HG03457 (cell line): ENCODE data around the gene EPS8L3.

ENCODE experiments used
- ATAC-seq: cut with Tn5 transposase; IDR thresholded peaks from one replicate; pipeline ENCODE4 v1.9.1; 2021; ENCODE audit warnings: moderate number of reproducible peaks; ENCODE audit not compliant: unreplicated experiment

EPS8L3 gene

GRCh38 chr1:109739738-109740614, 23.7 kb downstream of the EPS8L3 start:
- ATAC-seq: no peak

DNA sequence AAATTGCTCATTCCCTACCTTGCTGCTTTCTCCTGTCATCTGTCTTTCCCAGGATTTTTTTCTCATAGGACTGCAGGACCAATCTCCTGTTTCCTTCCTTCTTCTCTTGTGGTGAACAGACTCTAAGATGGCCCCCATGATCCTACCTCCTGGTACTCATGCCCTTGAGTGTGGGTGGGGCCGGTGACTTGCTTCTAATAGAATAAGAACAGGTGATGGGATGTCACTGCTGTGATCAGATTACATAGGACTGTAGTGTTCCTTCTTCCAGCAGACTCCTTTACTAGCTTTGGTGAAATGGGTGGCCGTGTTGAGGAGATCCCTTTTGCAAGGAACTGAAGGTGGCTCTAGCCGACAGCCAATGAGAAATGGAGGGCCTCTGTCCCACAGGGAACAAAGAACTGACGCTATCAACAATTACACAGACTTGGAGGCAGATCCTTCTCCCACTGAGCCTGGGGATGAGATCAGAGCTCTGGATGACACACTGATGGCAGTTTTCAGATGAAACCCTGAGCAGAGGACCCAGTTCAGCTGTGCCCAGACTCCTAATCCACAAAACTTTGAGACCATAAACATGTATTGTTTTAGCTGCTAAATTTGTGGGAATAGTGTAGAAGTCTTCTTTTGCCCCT, 30.4 kb downstream of the EPS8L3 start:
- ATAC-seq: no peak

DNA sequence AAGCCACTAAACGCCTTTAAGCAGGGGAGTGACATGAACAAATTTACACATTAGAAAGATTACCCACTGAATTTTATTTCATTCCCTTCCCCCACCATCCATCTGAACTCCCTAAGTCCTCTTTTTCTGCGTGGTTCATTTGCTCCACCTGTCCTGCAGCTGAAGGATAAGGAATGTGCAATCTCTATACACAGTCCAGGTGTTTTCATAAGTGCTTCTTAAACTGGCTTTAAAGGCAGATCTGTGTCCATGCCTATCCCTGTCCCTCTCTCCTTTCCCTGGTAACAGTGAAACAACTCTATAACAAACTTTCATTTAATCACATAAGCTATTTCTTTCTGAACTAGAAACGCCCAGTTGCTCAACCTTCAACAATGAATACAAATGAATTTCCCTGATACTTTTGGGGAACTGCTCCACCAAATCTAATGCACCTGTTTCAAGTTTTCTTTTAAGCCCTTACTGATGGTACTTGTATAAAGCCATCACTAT, 31.3 kb downstream of the EPS8L3 start:
- no peak for ATAC-seq

DNA sequence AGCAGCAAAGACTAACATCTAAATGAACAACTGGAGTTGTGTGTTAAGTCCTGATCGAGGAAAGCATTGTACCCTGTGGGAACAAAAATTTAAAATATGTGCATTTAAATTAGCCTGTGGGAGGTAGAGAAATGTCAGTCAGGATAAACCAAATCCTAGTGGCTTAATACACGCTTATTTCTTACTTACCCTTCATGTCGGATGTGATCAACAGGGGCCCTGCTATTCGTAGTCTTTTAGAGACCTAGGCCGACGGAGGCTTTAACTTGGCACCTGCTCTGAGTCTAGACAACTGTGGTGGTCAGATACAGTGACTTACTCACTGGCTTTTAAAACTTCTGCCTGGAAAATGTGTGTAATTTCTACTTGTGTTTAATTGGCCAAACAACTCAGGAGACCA, 33.1 kb downstream of the EPS8L3 start:
- ATAC-seq: no peak

- no peak for ATAC-seq
Measured at GRCh38 chr1:109728870-109729269, 34.9 kb downstream of the EPS8L3 start.

GRCh38 chr1:109726728-109727373, 36.9 kb downstream of the EPS8L3 start:
- no peak for ATAC-seq

- no peak for ATAC-seq
Measured at GRCh38 chr1:109726007-109726406, 37.7 kb downstream of the EPS8L3 start.

DNA sequence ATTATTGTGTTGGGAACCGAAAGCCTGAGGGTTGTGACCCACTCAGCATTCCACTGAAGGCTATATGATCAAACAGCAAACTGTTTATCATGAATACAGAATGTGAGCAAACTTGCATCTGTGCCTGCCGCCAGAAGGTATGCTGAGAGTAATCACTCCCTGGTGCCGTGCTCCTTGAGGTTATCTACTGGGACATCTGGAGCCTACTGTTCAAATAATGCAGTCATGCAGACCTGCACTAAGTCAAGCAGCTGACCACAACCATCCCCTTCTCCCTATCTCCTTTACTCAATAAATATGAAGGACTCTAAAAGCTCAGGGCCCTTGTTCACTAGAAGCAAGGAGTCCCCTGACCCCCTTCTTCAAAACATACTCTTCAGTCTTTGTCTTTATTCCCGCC, 38.2 kb downstream of the EPS8L3 start:
- no peak for ATAC-seq

DNA sequence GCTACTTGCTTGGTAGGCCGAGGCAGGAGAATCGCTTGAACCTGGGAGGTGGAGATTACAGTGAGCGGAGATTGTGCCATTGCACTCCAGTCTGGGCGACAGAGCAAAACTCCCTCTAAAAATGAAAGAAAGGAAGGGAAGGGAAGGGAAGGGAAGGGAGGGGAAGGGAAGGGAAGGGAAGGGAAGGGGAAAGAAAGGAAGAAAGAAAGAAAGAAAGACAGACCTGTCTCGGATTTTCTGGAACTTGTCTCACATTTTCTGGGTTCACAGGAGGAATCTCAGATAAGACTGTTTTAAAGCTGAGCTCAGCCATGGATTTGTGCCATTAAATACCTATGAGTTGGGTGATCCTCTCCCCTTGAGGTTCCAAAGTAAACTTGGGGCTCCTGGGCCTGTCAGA, 38.8 kb downstream of the EPS8L3 start:
- no peak for ATAC-seq

- ATAC-seq: no peak
Measured at GRCh38 chr1:109722908-109723691, 40.6 kb downstream of the EPS8L3 start.

DNA sequence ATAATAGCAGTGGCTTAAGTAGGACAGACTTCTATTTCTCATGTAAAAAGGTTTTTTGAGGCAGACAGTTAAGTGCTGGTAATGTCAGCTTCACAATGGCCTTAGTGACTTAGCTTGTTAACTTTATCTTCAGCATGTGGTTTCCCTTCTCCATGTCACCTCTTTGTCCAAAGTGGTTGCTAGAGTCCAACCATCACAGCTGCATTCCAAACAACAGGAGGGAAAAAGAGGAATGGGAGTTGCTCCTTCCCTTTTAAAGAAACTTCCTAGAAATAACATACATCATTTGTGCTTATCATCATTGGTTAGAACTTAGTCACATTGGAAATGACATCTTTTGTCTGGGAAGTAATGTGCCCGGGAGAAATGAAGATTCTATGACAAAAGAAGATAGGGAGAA, 41.8 kb downstream of the EPS8L3 start:
- no peak for ATAC-seq

DNA sequence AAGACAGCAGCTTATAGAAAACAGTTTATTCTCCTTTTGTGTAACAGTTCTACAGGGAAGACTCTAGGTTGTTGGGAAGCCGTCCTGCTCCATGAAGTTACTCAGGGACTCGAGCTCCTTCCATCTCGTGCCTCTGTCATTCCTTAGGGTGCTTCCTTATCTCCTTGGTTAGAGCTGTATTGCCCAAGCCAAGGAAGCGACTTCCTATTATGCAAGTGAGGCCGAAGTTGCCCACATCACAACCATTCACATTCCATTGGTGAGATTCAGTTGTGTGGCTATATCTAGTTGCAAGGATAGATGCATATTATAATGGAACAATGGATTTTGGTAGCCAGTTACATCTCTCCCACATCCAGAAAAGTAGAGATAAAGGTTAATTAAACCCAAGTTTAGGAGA, 42.7 kb downstream of the EPS8L3 start:
- no peak for ATAC-seq

- no peak for ATAC-seq
Measured at GRCh38 chr1:109719337-109719837, 44.3 kb downstream of the EPS8L3 start.

DNA sequence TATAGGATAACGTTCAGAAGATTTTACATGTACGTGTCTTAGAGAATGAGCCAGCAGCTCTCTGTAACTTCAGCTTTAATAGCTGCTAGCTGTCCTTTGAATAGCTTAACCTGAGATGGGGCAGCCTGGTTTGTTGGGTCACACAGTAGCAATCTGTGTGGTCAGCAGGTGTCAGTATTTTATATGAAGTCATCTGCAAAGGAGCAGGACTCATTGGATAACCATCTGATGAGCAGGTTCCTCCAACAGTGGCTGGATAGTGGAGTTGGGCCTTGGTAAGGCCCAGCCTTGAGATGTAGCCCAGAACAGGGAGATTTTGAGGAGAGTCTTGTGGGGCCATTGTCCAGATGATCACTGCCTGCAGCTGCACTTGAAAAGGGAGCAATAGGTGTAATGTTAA, 45.2 kb downstream of the EPS8L3 start:
- no peak for ATAC-seq

- ATAC-seq: no peak
Measured at GRCh38 chr1:109717729-109718128, 46.0 kb downstream of the EPS8L3 start.

- ATAC-seq: no peak
Measured at GRCh38 chr1:109716570-109717090, 47.1 kb downstream of the EPS8L3 start.

DNA sequence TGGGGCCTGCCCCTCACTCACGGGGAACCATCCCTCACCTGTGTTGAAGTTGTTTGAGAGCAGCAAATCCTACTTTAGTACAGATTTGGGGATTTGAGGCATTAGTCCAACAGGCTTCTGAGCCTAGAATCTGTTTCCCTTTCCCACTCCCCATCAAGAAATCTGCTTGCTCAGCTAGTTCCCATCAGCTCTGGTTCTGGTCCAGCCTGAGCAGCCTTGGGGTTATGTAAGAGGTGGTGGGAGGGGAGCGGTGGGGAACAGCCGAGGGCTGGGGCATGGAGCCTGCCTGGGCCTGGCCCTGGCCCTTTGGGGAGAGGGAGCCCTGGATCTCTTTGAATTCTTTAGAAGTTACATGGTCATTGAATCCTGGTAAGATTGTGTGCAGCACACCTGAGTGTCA, 47.6 kb downstream of the EPS8L3 start:
- no peak for ATAC-seq

- no peak for ATAC-seq
Measured at GRCh38 chr1:109714661-109715372, 48.9 kb downstream of the EPS8L3 start.

DNA sequence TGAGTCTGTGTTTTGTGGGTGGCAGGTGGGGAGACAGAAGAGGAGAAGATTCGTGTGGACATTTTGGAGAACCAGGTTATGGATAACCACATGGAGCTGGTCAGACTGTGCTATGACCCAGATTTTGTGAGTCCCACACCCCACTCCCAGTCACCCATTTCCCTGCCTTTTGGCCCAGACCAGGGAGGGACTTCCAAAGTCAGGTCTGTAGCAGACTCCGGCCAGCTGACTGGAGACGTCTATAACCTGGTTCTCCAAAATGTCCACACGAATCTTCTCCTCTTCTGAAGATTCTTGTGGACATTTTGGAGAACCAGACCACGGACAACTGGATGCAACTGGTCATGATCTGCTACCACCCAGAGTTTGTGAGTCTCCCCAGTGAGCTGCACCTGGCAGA, 50.1 kb downstream of the EPS8L3 start:
- no peak for ATAC-seq

DNA sequence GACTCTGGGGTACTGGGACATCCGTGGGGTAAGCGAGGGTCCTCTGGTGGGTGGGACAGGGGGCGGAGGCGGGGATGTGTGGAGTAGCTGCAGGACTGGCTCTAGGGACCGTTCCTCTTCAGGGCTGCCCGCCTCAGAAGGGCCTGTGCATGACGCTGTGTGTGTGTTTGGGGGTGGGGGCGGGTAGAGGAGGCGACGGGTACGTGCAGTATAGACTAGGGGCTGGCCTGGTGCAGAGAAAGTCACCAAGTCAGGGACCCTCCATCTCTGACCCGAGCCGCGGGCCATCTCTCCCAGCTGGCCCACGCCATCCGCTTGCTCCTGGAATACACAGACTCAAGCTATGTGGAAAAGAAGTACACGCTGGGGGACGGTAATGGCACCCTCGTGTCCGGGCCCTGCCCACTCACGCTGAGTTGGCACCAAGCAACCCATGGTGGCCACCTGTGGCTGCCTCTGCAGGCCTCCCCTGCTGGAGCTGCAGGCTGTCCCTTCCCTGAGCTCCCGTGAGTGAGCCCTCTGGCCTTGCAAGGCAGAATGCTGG, 51.3 kb downstream of the EPS8L3 start:
- no peak for ATAC-seq
